Ovary (tissue), 3 donors: ENCODE data around the gene CBX3.

ENCODE experiments used
- EP300 ChIP-seq: sonication (generic); formaldehyde crosslinking; IDR thresholded peaks from one replicate; pipeline ENCODE4 v1.6.1; 2017; ENCODE audit warnings: antibody characterized with exemption
- POLR2A ChIP-seq: fragments of 450-650 bp; IDR thresholded peaks from one replicate; pipeline ENCODE4 v1.6.1; 2017; ENCODE audit warnings: antibody characterized with exemption, mild to moderate bottlenecking, moderate library complexity
- TF ChIP-seq, protein P1 (sequence below), 3 donors: fragments of 450-650 bp in 2 of 3; fragments of 200-600 bp in 1 of 3; IDR thresholded peaks; one replicate each; pipeline versions ENCODE4 v1.5.1 to v1.8.0; 2016 to 2022; ENCODE audit warnings: antibody characterized with exemption in 3 of 3, mild to moderate bottlenecking in 1 of 3
- donor health status: DM: no; HTN: no; CAD: no.

- TF ChIP-seq, protein P1, sequence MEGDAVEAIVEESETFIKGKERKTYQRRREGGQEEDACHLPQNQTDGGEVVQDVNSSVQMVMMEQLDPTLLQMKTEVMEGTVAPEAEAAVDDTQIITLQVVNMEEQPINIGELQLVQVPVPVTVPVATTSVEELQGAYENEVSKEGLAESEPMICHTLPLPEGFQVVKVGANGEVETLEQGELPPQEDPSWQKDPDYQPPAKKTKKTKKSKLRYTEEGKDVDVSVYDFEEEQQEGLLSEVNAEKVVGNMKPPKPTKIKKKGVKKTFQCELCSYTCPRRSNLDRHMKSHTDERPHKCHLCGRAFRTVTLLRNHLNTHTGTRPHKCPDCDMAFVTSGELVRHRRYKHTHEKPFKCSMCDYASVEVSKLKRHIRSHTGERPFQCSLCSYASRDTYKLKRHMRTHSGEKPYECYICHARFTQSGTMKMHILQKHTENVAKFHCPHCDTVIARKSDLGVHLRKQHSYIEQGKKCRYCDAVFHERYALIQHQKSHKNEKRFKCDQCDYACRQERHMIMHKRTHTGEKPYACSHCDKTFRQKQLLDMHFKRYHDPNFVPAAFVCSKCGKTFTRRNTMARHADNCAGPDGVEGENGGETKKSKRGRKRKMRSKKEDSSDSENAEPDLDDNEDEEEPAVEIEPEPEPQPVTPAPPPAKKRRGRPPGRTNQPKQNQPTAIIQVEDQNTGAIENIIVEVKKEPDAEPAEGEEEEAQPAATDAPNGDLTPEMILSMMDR (IDR thresholded peaks at IDR 0.05): no peak
- TF ChIP-seq POLR2A: no peak
- TF ChIP-seq EP300: no peak
These were observed 29.5 kb upstream of the CBX3 start for GRCh38 chr7:26172048-26172447.
